Measurements from ENCODE around the gene HOMER3. TPM values are rescaled to one million over a fixed set of nuclear protein-coding genes. Genes with fewer than 3 reads are reported as not detected.

The HOMER3 gene
- total and polyA plus RNA-seq, 2 donors (not counting 1 experiment from before 2014, with no cell fraction given), result 23.7 to 70.2 TPM

DNA sequence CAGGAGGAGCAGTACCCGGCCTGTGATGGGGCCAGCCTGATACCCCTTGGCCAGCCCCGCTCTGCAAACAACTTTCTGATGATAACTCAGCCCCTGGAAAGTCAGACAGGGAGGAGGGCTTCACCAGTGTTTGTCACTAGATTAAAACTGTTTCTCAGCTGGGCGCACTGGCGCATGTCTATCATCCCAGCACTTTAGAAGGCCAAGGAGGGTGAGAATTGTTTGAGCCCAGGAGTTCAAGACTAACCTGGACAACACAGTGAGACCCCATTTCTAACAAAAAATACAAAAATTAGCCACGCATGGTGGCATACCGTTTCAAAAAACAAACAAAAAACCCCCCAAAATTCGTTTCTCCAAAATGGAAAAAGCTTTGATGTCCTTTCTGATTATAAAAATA lies 39.5 kb downstream of the HOMER3 start:
- TF ChIP-seq, protein P1, sequence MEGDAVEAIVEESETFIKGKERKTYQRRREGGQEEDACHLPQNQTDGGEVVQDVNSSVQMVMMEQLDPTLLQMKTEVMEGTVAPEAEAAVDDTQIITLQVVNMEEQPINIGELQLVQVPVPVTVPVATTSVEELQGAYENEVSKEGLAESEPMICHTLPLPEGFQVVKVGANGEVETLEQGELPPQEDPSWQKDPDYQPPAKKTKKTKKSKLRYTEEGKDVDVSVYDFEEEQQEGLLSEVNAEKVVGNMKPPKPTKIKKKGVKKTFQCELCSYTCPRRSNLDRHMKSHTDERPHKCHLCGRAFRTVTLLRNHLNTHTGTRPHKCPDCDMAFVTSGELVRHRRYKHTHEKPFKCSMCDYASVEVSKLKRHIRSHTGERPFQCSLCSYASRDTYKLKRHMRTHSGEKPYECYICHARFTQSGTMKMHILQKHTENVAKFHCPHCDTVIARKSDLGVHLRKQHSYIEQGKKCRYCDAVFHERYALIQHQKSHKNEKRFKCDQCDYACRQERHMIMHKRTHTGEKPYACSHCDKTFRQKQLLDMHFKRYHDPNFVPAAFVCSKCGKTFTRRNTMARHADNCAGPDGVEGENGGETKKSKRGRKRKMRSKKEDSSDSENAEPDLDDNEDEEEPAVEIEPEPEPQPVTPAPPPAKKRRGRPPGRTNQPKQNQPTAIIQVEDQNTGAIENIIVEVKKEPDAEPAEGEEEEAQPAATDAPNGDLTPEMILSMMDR (conservative IDR thresholded peaks at IDR 0.05 in 1 of 2, IDR thresholded peaks at IDR 0.05 in 1 of 2; ENCODE audit: low read depth in 1 of 2, low read length in 2 of 2), result no peak
- no peak for TF ChIP-seq EZH2 (IDR thresholded peaks at IDR 0.05; ENCODE audit: low read length, missing control alignments)
- peaks cover 22% of the 10 kb centered on the region for H3K36me3 ChIP-seq (ENCODE audit: control insufficient read depth, insufficient read depth, low read length)

DNA sequence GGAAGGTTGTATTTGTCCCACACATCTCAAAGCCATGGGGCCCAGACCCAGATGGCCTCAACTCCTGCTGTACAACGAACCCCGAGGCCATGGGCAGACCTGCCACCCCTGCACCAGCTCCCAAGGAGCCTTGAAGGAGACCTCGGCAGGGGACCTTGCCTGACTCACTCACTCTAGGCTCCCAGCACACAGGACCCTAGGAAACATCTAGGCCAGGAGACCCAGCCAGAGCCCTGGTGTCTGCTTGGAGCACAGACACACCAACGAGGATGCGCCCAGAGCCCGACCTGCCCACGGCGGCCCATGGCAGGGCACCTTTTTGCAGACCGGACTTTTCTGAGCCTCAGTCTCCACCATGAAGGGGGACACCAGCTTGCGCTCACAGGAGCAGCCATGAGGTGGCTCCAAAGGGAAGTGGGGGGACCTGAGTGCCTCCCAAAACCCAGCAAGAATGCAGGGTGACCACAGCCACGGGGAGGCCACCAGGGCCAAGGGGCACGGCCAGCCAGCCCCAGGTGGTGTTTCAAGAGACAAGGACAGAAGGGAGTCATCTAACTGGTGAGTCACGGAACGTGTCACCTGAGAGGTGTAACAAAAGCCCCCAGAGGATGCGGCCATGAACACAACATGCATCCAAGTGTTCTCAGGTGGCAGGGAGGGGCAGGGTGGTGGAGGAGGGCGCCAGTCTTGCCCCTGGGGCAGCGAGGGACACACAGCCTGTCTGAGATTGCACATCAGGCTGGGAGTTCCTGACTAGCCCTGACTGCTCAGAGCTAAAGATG lies 40.1 kb downstream of the HOMER3 start:
- peaks cover 20% of the 10 kb centered on the region for H3K36me3 ChIP-seq (ENCODE audit: control insufficient read depth, insufficient read depth, low read length)
- peaks cover 2% of the 10 kb centered on the region for H3K4me1 ChIP-seq (ENCODE audit: control insufficient read depth, extremely low read depth, insufficient read depth, low read length)
- H3K9ac ChIP-seq (ENCODE audit: insufficient read depth, low read length), result no peak overlapping the region
- H3K79me2 ChIP-seq (ENCODE audit: control insufficient read depth, insufficient read depth, low read length), result no peaks in the 10 kb centered on the region
- H3K27me3 ChIP-seq (ENCODE audit: control insufficient read depth, insufficient read depth, low read length), result peaks cover 4% of the 10 kb centered on the region
- TF ChIP-seq, protein P1 (conservative IDR thresholded peaks at IDR 0.05 in 1 of 2, IDR thresholded peaks at IDR 0.05 in 1 of 2; ENCODE audit: low read depth in 1 of 2, low read length in 2 of 2), result no peak
- TF ChIP-seq EZH2 (IDR thresholded peaks at IDR 0.05; ENCODE audit: low read length, missing control alignments), result no peak
- H2AFZ ChIP-seq (ENCODE audit: low read length), result no peak overlapping the region
- DNase-seq (ENCODE audit: low read depth in 2 of 2), result no peak
- H3K9me3 ChIP-seq (ENCODE audit: control insufficient read depth, insufficient read depth, low read depth, low read length), result no peaks in the 10 kb centered on the region
- H3K4me3 ChIP-seq (replicated peaks in 1 of 4; ENCODE audit: control extremely low read depth in 1 of 4, insufficient read depth in 1 of 4, low read depth in 3 of 4, low read length in 4 of 4), result no peak overlapping the region
- no peak overlapping the region for H3K27ac ChIP-seq (ENCODE audit: insufficient read depth, low read length)
- no peak overlapping the region for H3K4me2 ChIP-seq (ENCODE audit: extremely low read depth, insufficient read depth, low read length)
- H4K20me1 ChIP-seq (ENCODE audit: control insufficient read depth, extremely low read depth, insufficient read depth, low read length), result no peaks in the 10 kb centered on the region

More for the DNA sequence above, 39.5 kb downstream of the HOMER3 start:
- H3K79me2 ChIP-seq (ENCODE audit: control insufficient read depth, insufficient read depth, low read length), result no peaks in the 10 kb centered on the region
- H3K27ac ChIP-seq (ENCODE audit: insufficient read depth, low read length), result no peak overlapping the region
- no peaks in the 10 kb centered on the region for H3K9me3 ChIP-seq (ENCODE audit: control insufficient read depth, insufficient read depth, low read depth, low read length)
- peaks cover 2% of the 10 kb centered on the region for H3K4me1 ChIP-seq (ENCODE audit: control insufficient read depth, extremely low read depth, insufficient read depth, low read length)
- H3K4me3 ChIP-seq (replicated peaks in 1 of 4; ENCODE audit: control extremely low read depth in 1 of 4, insufficient read depth in 1 of 4, low read depth in 3 of 4, low read length in 4 of 4), result no peak overlapping the region
- H3K27me3 ChIP-seq (ENCODE audit: control insufficient read depth, insufficient read depth, low read length), result peaks cover 4% of the 10 kb centered on the region
- no peak overlapping the region for H2AFZ ChIP-seq (ENCODE audit: low read length)
- no peaks in the 10 kb centered on the region for H4K20me1 ChIP-seq (ENCODE audit: control insufficient read depth, extremely low read depth, insufficient read depth, low read length)
- H3K4me2 ChIP-seq (ENCODE audit: extremely low read depth, insufficient read depth, low read length), result no peak overlapping the region
- DNase-seq (ENCODE audit: low read depth in 2 of 2), result no peak
- H3K9ac ChIP-seq (ENCODE audit: insufficient read depth, low read length), result no peak overlapping the region

DNA sequence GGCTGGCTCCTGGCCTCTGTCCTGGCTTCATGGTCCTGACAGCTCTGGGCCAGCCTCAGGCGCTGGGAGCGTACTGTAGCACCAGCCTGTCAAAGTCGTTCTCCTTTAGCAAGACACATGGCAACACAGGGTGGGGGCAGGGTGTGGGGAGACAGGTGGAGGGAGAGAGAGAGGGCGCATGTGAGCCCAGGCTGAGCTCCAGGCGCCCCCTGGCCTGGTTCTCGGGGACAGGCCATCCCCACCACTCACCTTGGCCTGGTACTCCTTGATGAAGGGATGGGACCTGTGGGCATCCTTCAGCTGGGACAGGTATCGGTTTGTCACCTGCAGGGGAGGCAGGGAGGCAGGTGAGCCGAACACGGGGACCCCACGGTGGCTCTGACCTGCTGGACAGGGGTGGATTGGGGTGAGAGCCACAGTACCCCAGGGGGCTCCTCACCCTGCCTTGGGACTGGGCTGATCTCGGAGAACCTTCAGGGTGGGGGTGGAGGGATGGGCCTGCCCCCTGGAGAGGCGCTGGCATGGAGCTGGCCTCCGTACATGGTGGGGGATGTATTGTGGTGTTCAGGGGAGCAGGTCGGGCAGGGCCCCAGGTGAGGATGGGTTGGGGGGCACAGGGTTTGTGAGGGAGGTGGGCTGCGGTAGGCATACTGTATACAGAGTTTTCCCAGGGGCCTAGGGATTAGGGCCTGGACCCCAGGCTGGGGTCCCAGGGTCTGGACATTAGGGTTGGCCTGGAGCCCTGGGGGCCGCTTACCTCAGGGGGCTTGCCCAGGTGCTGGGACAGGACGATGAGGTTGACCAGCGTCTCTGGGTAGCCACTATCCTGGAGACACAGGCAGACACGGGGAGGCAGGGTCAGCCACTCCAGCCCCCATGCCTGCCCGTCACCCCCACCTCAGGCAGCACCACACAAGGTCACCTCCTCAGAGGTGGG lies 41.1 kb downstream of the HOMER3 start:
- H3K27ac ChIP-seq (ENCODE audit: insufficient read depth, low read length), result no peak overlapping the region
- TF ChIP-seq, protein P1 (conservative IDR thresholded peaks at IDR 0.05 in 1 of 2, IDR thresholded peaks at IDR 0.05 in 1 of 2; ENCODE audit: low read depth in 1 of 2, low read length in 2 of 2), result no peak
- no peak for TF ChIP-seq EZH2 (IDR thresholded peaks at IDR 0.05; ENCODE audit: low read length, missing control alignments)
- H3K4me1 ChIP-seq (ENCODE audit: control insufficient read depth, extremely low read depth, insufficient read depth, low read length), result peaks cover 2% of the 10 kb centered on the region
- H3K36me3 ChIP-seq (ENCODE audit: control insufficient read depth, insufficient read depth, low read length), result peaks cover 14% of the 10 kb centered on the region
- H2AFZ ChIP-seq (ENCODE audit: low read length), result no peak overlapping the region
- H3K4me2 ChIP-seq (ENCODE audit: extremely low read depth, insufficient read depth, low read length), result no peak overlapping the region
- H3K9ac ChIP-seq (ENCODE audit: insufficient read depth, low read length), result no peak overlapping the region
- DNase-seq (ENCODE audit: low read depth in 2 of 2), result no peak
- H3K4me3 ChIP-seq (replicated peaks in 1 of 4; ENCODE audit: control extremely low read depth in 1 of 4, insufficient read depth in 1 of 4, low read depth in 3 of 4, low read length in 4 of 4), result no peak overlapping the region
- no peaks in the 10 kb centered on the region for H3K9me3 ChIP-seq (ENCODE audit: control insufficient read depth, insufficient read depth, low read depth, low read length)
- no peaks in the 10 kb centered on the region for H3K79me2 ChIP-seq (ENCODE audit: control insufficient read depth, insufficient read depth, low read length)
- H3K27me3 ChIP-seq (ENCODE audit: control insufficient read depth, insufficient read depth, low read length), result peaks cover 5% of the 10 kb centered on the region
- H4K20me1 ChIP-seq (ENCODE audit: control insufficient read depth, extremely low read depth, insufficient read depth, low read length), result no peaks in the 10 kb centered on the region
